ENCODE data around the gene HCST. TPM values are rescaled to one million over a fixed set of nuclear protein-coding genes. Genes with fewer than 3 reads are reported as not detected.

The HCST gene
- total RNA-seq, 3 donors from 2014 or later = 4.6 to 8.2 (median 7.9) TPM

GRCh38 chr19:35902870-35903475 is 644 bp downstream of the HCST start:
- H3K9me3 ChIP-seq = no peaks in the 10 kb centered on the region
- no peak for ATAC-seq
- intact Hi-C loops (cut with DNase I, micrococcal nuclease) = no loop called here
- H3K36me3 ChIP-seq (ENCODE audit: low read depth) = no peaks in the 10 kb centered on the region
- H3K4me3 ChIP-seq = no peak overlapping the region
- no peak for DNase-seq
- TF ChIP-seq CTCF (IDR thresholded peaks at IDR 0.05) = no peak
- peaks cover 7% of the 10 kb centered on the region for H3K4me1 ChIP-seq (ENCODE audit: low read depth)

- DNase-seq (peak; percentile 78 to 96 (median 82)), ATAC-seq (peak; percentile 59)
- Histone ChIP-seq H3K9me3 (no peaks in the 10 kb centered on the region), H3K4me3 (no peak overlapping the region), H3K4me1 (ENCODE audit: low read depth) (no peaks in the 10 kb centered on the region), H3K36me3 (ENCODE audit: low read depth) (no peaks in the 10 kb centered on the region)
- intact Hi-C loops (cut with DNase I, micrococcal nuclease) = no loop called here
- TF ChIP-seq CTCF (IDR thresholded peaks at IDR 0.05) = no peak
Measured at GRCh38 chr19:35903550-35904179, 1.3 kb downstream of the HCST start.

- H3K4me1 ChIP-seq (ENCODE audit: low read depth) = no peaks in the 10 kb centered on the region
- no peaks in the 10 kb centered on the region for H3K36me3 ChIP-seq (ENCODE audit: low read depth)
- TF ChIP-seq CTCF (IDR thresholded peaks at IDR 0.05) = no peak
- DNase-seq = no peak
- no peak for ATAC-seq
- intact Hi-C loops (cut with DNase I, micrococcal nuclease) = no loop called here
- H3K9me3 ChIP-seq = no peaks in the 10 kb centered on the region
- H3K4me3 ChIP-seq = no peak overlapping the region
Measured at GRCh38 chr19:35904311-35905068, 2.2 kb downstream of the HCST start.

- Histone ChIP-seq H3K9me3 (no peaks in the 10 kb centered on the region), H3K4me3 (no peak overlapping the region), H3K4me1 (ENCODE audit: low read depth) (no peaks in the 10 kb centered on the region), H3K36me3 (ENCODE audit: low read depth) (no peaks in the 10 kb centered on the region)
- intact Hi-C loops (cut with DNase I, micrococcal nuclease) = no loop called here
- no peak for TF ChIP-seq CTCF (IDR thresholded peaks at IDR 0.05)
- ATAC-seq = no peak
- DNase-seq = no peak
Measured at GRCh38 chr19:35905178-35905727, 2.9 kb downstream of the HCST start.

- Histone ChIP-seq H3K9me3 (no peaks in the 10 kb centered on the region), H3K36me3 (ENCODE audit: low read depth) (no peaks in the 10 kb centered on the region), H3K4me1 (ENCODE audit: low read depth) (no peaks in the 10 kb centered on the region), H3K4me3 (no peak overlapping the region)
- TF ChIP-seq CTCF (IDR thresholded peaks at IDR 0.05) = no peak
- DNase-seq = no peak
- intact Hi-C loops (cut with DNase I, micrococcal nuclease) = no loop called here
- ATAC-seq = no peak
Measured at GRCh38 chr19:35907377-35907745, 5.0 kb downstream of the HCST start.

All from mucosa of descending colon (tissue), 3 donors.